ENCODE measurements around the gene CFAP74. TPM values are rescaled to one million over a fixed set of nuclear protein-coding genes. Genes with fewer than 3 reads are reported as not detected.

CFAP74 gene
- total RNA-seq, 2 donors from 2014 or later, result 9.1 TPM; not detected in 1

- H3K4me1 ChIP-seq (replicated peaks), result no peaks in the 10 kb centered on the region
- WGBS, result 57% methylated on average over 37 of the region's 38 CpGs
- H3K36me3 ChIP-seq, result no peaks in the 10 kb centered on the region
- no peak for DNase-seq (ENCODE audit: low spot score)
- H3K27ac ChIP-seq, result no peak overlapping the region
- no peak overlapping the region for H3K4me3 ChIP-seq
- no peaks in the 10 kb centered on the region for H3K9me3 ChIP-seq
- H3K27me3 ChIP-seq (replicated peaks; ENCODE audit: insufficient read depth), result no peaks in the 10 kb centered on the region
- intact Hi-C loops (cut with DNase I), result loop anchor here (10.0 kb wide), 1 partner anchor 79 kb away; no protein-coding TSS in a partner anchor
- TF ChIP-seq POLR2A (IDR thresholded peaks at IDR 0.05) (no peak), CTCF (IDR thresholded peaks at IDR 0.05) (no peak), POLR2AphosphoS5 (IDR thresholded peaks at IDR 0.05) (no peak)
Measured at GRCh38 chr1:1966071-1966740, 37.4 kb downstream of the CFAP74 start.

GRCh38 chr1:1965546-1965945, 38.0 kb downstream of the CFAP74 start:
- Histone ChIP-seq H3K36me3 (no peaks in the 10 kb centered on the region), H3K27me3 (replicated peaks; ENCODE audit: insufficient read depth) (no peaks in the 10 kb centered on the region), H3K4me3 (no peak overlapping the region), H3K9me3 (no peaks in the 10 kb centered on the region), H3K4me1 (replicated peaks) (no peaks in the 10 kb centered on the region), H3K27ac (no peak overlapping the region)
- WGBS, result 74% methylated on average over 10 of the region's 10 CpGs
- TF ChIP-seq POLR2A (IDR thresholded peaks at IDR 0.05) (no peak), POLR2AphosphoS5 (IDR thresholded peaks at IDR 0.05) (no peak), CTCF (IDR thresholded peaks at IDR 0.05) (no peak)
- intact Hi-C loops (cut with DNase I), result loop anchor here (10.0 kb wide), 1 partner anchor 79 kb away; no protein-coding TSS in a partner anchor
- no peak for DNase-seq (ENCODE audit: low spot score)

GRCh38 chr1:1964811-1965210, 38.8 kb downstream of the CFAP74 start:
- Histone ChIP-seq H3K9me3 (no peaks in the 10 kb centered on the region), H3K27me3 (replicated peaks; ENCODE audit: insufficient read depth) (no peaks in the 10 kb centered on the region), H3K27ac (no peak overlapping the region), H3K4me3 (no peak overlapping the region), H3K4me1 (replicated peaks) (no peaks in the 10 kb centered on the region), H3K36me3 (no peaks in the 10 kb centered on the region)
- 88% methylated on average over 25 of the region's 25 CpGs for WGBS
- no peak for TF ChIP-seq CTCF (IDR thresholded peaks at IDR 0.05)
- no peak for TF ChIP-seq POLR2A (IDR thresholded peaks at IDR 0.05)
- no peak for TF ChIP-seq POLR2AphosphoS5 (IDR thresholded peaks at IDR 0.05)
- intact Hi-C loops (cut with DNase I), result loop anchor here (10.0 kb wide), 1 partner anchor 80 kb away; no protein-coding TSS in a partner anchor
- DNase-seq (ENCODE audit: low spot score), result no peak

- Histone ChIP-seq H3K36me3 (no peaks in the 10 kb centered on the region), H3K27ac (no peak overlapping the region), H3K9me3 (no peaks in the 10 kb centered on the region), H3K4me3 (no peak overlapping the region), H3K4me1 (replicated peaks) (no peaks in the 10 kb centered on the region), H3K27me3 (replicated peaks; ENCODE audit: insufficient read depth) (no peaks in the 10 kb centered on the region)
- 84% methylated on average over 17 of the region's 17 CpGs for WGBS
- intact Hi-C loops (cut with DNase I), result loop anchor here (10.0 kb wide), 1 partner anchor 81 kb away; no protein-coding TSS in a partner anchor
- TF ChIP-seq CTCF (IDR thresholded peaks at IDR 0.05) (no peak), POLR2A (IDR thresholded peaks at IDR 0.05) (no peak), POLR2AphosphoS5 (IDR thresholded peaks at IDR 0.05) (no peak)
- DNase-seq (ENCODE audit: low spot score), result no peak
Measured at GRCh38 chr1:1963570-1963969, 40.0 kb downstream of the CFAP74 start.

GRCh38 chr1:1962752-1963151, 40.8 kb downstream of the CFAP74 start:
- H3K4me1 ChIP-seq (replicated peaks), result no peaks in the 10 kb centered on the region
- no peaks in the 10 kb centered on the region for H3K36me3 ChIP-seq
- H3K27ac ChIP-seq, result no peak overlapping the region
- intact Hi-C loops (cut with DNase I), result loop anchor here (10.0 kb wide), 1 partner anchor 82 kb away; no protein-coding TSS in a partner anchor
- no peak for DNase-seq (ENCODE audit: low spot score)
- H3K27me3 ChIP-seq (replicated peaks; ENCODE audit: insufficient read depth), result no peaks in the 10 kb centered on the region
- H3K4me3 ChIP-seq, result no peak overlapping the region
- 85% methylated on average over 2 of the region's 2 CpGs for WGBS
- no peaks in the 10 kb centered on the region for H3K9me3 ChIP-seq
- TF ChIP-seq POLR2AphosphoS5 (IDR thresholded peaks at IDR 0.05) (no peak), POLR2A (IDR thresholded peaks at IDR 0.05) (no peak), CTCF (IDR thresholded peaks at IDR 0.05) (no peak)
